PC-3 (cell line): Measurements from ENCODE around the gene MORN1.

ENCODE experiments used
- CTCF ChIP-seq: fragments of 300-600 bp; sonication (generic); conservative IDR thresholded peaks from 2 replicates; pipeline ENCODE4 v1.5.1; 2017; ENCODE audit warnings: antibody characterized with exemption, low read depth, mild to moderate bottlenecking, low read length
- EZH2phosphoT487 ChIP-seq: fragments of 300-600 bp; sonication (generic); IDR thresholded peaks from 2 replicates; pipeline ENCODE4 v1.6.1; 2018; ENCODE audit warnings: mild to moderate bottlenecking, antibody characterized with exemption, low read length, borderline replicate concordance

GRCh38 chr1:2324553-2325366, 66.6 kb downstream of the MORN1 start:
- no peak for TF ChIP-seq CTCF
- TF ChIP-seq EZH2phosphoT487: no peak
